ENCODE data around the gene ZNF592. TPM values are rescaled to one million over a fixed set of nuclear protein-coding genes. Genes with fewer than 3 reads are reported as not detected.

ZNF592 gene
- total RNA-seq, 1 donor from 2014 or later, result 16.8 TPM

GRCh38 chr15:84830036-84830435 lies 81.6 kb downstream of the ZNF592 start:
- no peak for DNase-seq (ENCODE audit: low read depth)

GRCh38 chr15:84831028-84831427 lies 82.6 kb downstream of the ZNF592 start:
- no peak for DNase-seq (ENCODE audit: low read depth)

- no peak for DNase-seq (ENCODE audit: low read depth)
Observed at GRCh38 chr15:84831613-84832012, 83.2 kb downstream of the ZNF592 start.

GRCh38 chr15:84832448-84833040 lies 84.2 kb downstream of the ZNF592 start:
- DNase-seq (ENCODE audit: low read depth), result no peak

- DNase-seq (ENCODE audit: low read depth), result no peak
Observed at GRCh38 chr15:84833447-84834228, 85.2 kb downstream of the ZNF592 start.

GRCh38 chr15:84834229-84834955 lies 86.0 kb downstream of the ZNF592 start:
- DNase-seq (ENCODE audit: low read depth), result no peak

GRCh38 chr15:84834969-84835368 lies 86.6 kb downstream of the ZNF592 start:
- DNase-seq (ENCODE audit: low read depth), result no peak

- no peak for DNase-seq (ENCODE audit: low read depth)
Observed at GRCh38 chr15:84835661-84836337, 87.4 kb downstream of the ZNF592 start.

GRCh38 chr15:84836844-84837243 lies 88.5 kb downstream of the ZNF592 start:
- no peak for DNase-seq (ENCODE audit: low read depth)

GRCh38 chr15:84839714-84840113 lies 91.3 kb downstream of the ZNF592 start:
- DNase-seq (ENCODE audit: low read depth), result no peak

GRCh38 chr15:84840255-84840654 lies 91.9 kb downstream of the ZNF592 start:
- DNase-seq (ENCODE audit: low read depth), result no peak

- DNase-seq (ENCODE audit: low read depth), result peak; percentile 93
Observed at GRCh38 chr15:84840741-84841429, 92.5 kb downstream of the ZNF592 start.

GRCh38 chr15:84842781-84843180 lies 94.4 kb downstream of the ZNF592 start:
- DNase-seq (ENCODE audit: low read depth), result no peak

- DNase-seq (ENCODE audit: low read depth), result peak; percentile 76
Observed at GRCh38 chr15:84844964-84845363, 96.6 kb downstream of the ZNF592 start.

GRCh38 chr15:84845631-84846030 lies 97.2 kb downstream of the ZNF592 start:
- peak; percentile 38 for DNase-seq (ENCODE audit: low read depth)

GRCh38 chr15:84846269-84846668 lies 97.9 kb downstream of the ZNF592 start:
- no peak for DNase-seq (ENCODE audit: low read depth)

GRCh38 chr15:84847382-84847781 lies 99.0 kb downstream of the ZNF592 start:
- DNase-seq (ENCODE audit: low read depth), result no peak

GRCh38 chr15:84852212-84852611 lies 103.8 kb downstream of the ZNF592 start:
- DNase-seq (ENCODE audit: low read depth), result no peak

- DNase-seq (ENCODE audit: low read depth), result no peak
Observed at GRCh38 chr15:84855136-84855535, 106.7 kb downstream of the ZNF592 start.

- no peak for DNase-seq (ENCODE audit: low read depth)
Observed at GRCh38 chr15:84855765-84856164, 107.4 kb downstream of the ZNF592 start.
